Astrocyte (in vitro differentiated cells and primary cell): ENCODE data around the gene SLC18A2. TPM values are rescaled to one million over a fixed set of nuclear protein-coding genes. Genes with fewer than 3 reads are reported as not detected.

Experiments used
- DNase-seq: peaks from one replicate; pipeline ENCODE4 v3.0.0-alpha.2; 2010; ENCODE audit warnings: low read depth
- FAIRE-seq: peaks from 2 replicates; lab custom pipeline; 2011; peaks lifted over from hg19 to GRCh38; lab: Jason Lieb, UNC
- H2AFZ ChIP-seq: 2 replicates; pipeline ENCODE4 v1.6.0; 2012; ENCODE audit warnings: low read depth, low read length, inconsistent platforms
- H3K27ac ChIP-seq: 2 replicates; pipeline ENCODE4 v1.5.1; 2011; ENCODE audit warnings: low read depth, low read length, inconsistent platforms
- H3K27me3 ChIP-seq: 2 replicates; pipeline ENCODE4 v1.6.0; 2011; ENCODE audit warnings: low read length, inconsistent platforms; ENCODE audit not compliant: insufficient read depth
- H3K36me3 ChIP-seq: 2 replicates; pipeline ENCODE4 v1.5.1; 2011; ENCODE audit warnings: low read length, inconsistent platforms; ENCODE audit not compliant: insufficient read depth
- H3K4me1 ChIP-seq: 2 replicates; pipeline ENCODE4 v1.5.1; 2011; ENCODE audit warnings: low read length, inconsistent platforms; ENCODE audit not compliant: insufficient read depth
- H3K4me2 ChIP-seq: 2 replicates; pipeline ENCODE4 v1.6.0; 2012; ENCODE audit warnings: low read length, inconsistent platforms
- H3K4me3 ChIP-seq: 2 replicates; pipeline ENCODE4 v1.5.1; 2011; ENCODE audit warnings: low read depth, mild to moderate bottlenecking, low read length, inconsistent platforms; ENCODE audit not compliant: insufficient read depth
- H3K79me2 ChIP-seq: 2 replicates; pipeline ENCODE4 v1.6.0; 2012; ENCODE audit warnings: mild to moderate bottlenecking, low read length, inconsistent platforms; ENCODE audit not compliant: insufficient read depth
- H3K9ac ChIP-seq: 2 replicates; pipeline ENCODE4 v1.6.0; 2012; ENCODE audit warnings: mild to moderate bottlenecking, low read length, inconsistent platforms
- H3K9me3 ChIP-seq: 2 replicates; pipeline ENCODE4 v1.5.1; 2012; ENCODE audit warnings: low read depth, mild to moderate bottlenecking, low read length, inconsistent platforms; ENCODE audit not compliant: insufficient read depth
- H4K20me1 ChIP-seq: 2 replicates; pipeline ENCODE4 v1.6.0; 2012; ENCODE audit warnings: low read length, inconsistent platforms; ENCODE audit not compliant: insufficient read depth
- H3K27ac Mint-ChIP-seq: one replicate; pipeline ENCODE4 v1.8.0; 2021; ENCODE audit warnings: mild to moderate bottlenecking, mixed read lengths; ENCODE audit not compliant: unreplicated experiment
- H3K27me3 Mint-ChIP-seq: one replicate; pipeline ENCODE4 v1.8.0; 2021; ENCODE audit warnings: low read depth, mixed read lengths; ENCODE audit not compliant: unreplicated experiment
- H3K36me3 Mint-ChIP-seq: one replicate; pipeline ENCODE4 v1.8.0; 2021; ENCODE audit warnings: low read depth, mixed read lengths; ENCODE audit not compliant: unreplicated experiment
- H3K4me1 Mint-ChIP-seq: one replicate; pipeline ENCODE4 v1.8.0; 2021; ENCODE audit warnings: low read depth, mixed read lengths; ENCODE audit not compliant: unreplicated experiment
- H3K4me3 Mint-ChIP-seq: one replicate; pipeline ENCODE4 v1.8.0; 2021; ENCODE audit warnings: mild to moderate bottlenecking, moderate library complexity, mixed read lengths; ENCODE audit not compliant: unreplicated experiment
- H3K9me3 Mint-ChIP-seq: one replicate; pipeline ENCODE4 v1.8.0; 2021; ENCODE audit warnings: mild to moderate bottlenecking, mixed read lengths; ENCODE audit not compliant: unreplicated experiment
- EZH2 ChIP-seq: IDR thresholded peaks from 2 replicates; pipeline ENCODE4 v1.6.1; 2012; ENCODE audit warnings: mild to moderate bottlenecking, low read length, inconsistent platforms; ENCODE audit not compliant: insufficient read depth
- total RNA-seq: library from RNA; stranded (reverse); gene quantifications from 2 replicates; pipeline ENCODE4 v1.2.1, GENCODE V29; 2021
- TF ChIP-seq, protein P1 (sequence below): IDR thresholded peaks from 2 replicates; pipeline ENCODE4 v1.5.1; 2011; ENCODE audit warnings: low read depth, mild to moderate bottlenecking, inconsistent platforms, low read length, moderate library complexity; ENCODE audit not compliant: insufficient read depth

Gene SLC18A2
- total RNA-seq, 1 donor from 2014 or later = not detected

DNA sequence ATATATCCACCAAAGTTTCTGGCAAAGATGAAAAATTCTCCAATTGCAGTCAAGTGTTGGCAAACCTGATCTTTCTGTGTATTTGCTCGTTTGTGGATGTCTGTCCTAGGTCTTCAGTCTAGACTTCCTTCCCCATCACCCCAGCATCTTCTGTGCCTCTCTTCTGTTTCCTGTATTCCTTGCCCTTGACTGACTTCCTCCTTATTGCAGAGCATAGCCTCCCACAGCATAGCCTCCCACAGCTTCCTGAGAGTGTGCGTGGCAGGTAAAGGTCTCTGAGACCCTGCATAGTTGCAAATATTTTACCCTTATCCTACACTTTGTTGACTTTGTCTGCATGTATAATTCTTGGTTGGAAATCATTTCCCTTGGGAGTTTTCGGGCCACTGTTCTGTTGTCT is 18.4 kb downstream of the SLC18A2 start:
- Histone ChIP-seq H3K79me2 (no peaks in the 10 kb centered on the region), H3K27me3 (peaks cover 10% of the 10 kb centered on the region), H3K4me2 (no peak overlapping the region), H3K36me3 (no peaks in the 10 kb centered on the region), H2AFZ (no peak overlapping the region), H3K4me1 (no peaks in the 10 kb centered on the region), H3K27ac (no peak overlapping the region), H3K9ac (no peak overlapping the region), H4K20me1 (no peaks in the 10 kb centered on the region), H3K4me3 (no peak overlapping the region), H3K9me3 (no peaks in the 10 kb centered on the region)
- H3K4me3 Mint-ChIP-seq = no peak overlapping the region
- FAIRE-seq (no peak), DNase-seq (no peak)
- peaks cover 3% of the 10 kb centered on the region for H3K4me1 Mint-ChIP-seq
- no peak for TF ChIP-seq EZH2
- TF ChIP-seq, protein P1, sequence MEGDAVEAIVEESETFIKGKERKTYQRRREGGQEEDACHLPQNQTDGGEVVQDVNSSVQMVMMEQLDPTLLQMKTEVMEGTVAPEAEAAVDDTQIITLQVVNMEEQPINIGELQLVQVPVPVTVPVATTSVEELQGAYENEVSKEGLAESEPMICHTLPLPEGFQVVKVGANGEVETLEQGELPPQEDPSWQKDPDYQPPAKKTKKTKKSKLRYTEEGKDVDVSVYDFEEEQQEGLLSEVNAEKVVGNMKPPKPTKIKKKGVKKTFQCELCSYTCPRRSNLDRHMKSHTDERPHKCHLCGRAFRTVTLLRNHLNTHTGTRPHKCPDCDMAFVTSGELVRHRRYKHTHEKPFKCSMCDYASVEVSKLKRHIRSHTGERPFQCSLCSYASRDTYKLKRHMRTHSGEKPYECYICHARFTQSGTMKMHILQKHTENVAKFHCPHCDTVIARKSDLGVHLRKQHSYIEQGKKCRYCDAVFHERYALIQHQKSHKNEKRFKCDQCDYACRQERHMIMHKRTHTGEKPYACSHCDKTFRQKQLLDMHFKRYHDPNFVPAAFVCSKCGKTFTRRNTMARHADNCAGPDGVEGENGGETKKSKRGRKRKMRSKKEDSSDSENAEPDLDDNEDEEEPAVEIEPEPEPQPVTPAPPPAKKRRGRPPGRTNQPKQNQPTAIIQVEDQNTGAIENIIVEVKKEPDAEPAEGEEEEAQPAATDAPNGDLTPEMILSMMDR = no peak
- no peaks in the 10 kb centered on the region for H3K36me3 Mint-ChIP-seq
- no peaks in the 10 kb centered on the region for H3K9me3 Mint-ChIP-seq
- H3K27me3 Mint-ChIP-seq = peaks cover 15% of the 10 kb centered on the region
- H3K27ac Mint-ChIP-seq = no peak overlapping the region

DNA sequence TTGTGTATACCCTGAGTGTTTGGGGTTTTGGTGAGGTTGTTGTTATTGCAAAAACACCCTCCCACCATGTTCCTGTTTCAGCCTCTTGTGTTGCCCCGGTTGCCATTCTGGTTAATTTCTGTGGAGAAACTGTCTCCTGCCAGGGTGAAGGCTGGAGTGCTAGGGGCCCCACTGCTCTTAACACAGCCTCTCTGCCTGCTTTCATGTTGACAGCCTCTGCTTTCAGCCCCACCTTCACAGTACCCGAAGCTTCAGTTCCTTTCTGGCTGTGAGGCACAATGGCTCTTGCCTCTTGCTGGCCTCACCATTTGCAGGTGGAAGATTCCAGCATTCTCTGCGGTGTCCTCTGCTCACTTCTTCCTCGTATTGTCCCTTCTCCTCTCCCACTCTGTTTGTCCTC is 19.2 kb downstream of the SLC18A2 start:
- Histone ChIP-seq H3K4me2 (no peak overlapping the region), H3K27me3 (peaks cover 10% of the 10 kb centered on the region), H2AFZ (no peak overlapping the region), H3K9ac (no peak overlapping the region), H3K9me3 (no peaks in the 10 kb centered on the region), H3K4me3 (no peak overlapping the region), H3K79me2 (no peaks in the 10 kb centered on the region), H4K20me1 (no peaks in the 10 kb centered on the region), H3K27ac (no peak overlapping the region), H3K4me1 (no peaks in the 10 kb centered on the region), H3K36me3 (no peaks in the 10 kb centered on the region)
- no peak for DNase-seq
- H3K9me3 Mint-ChIP-seq = no peaks in the 10 kb centered on the region
- no peak overlapping the region for H3K4me3 Mint-ChIP-seq
- peaks cover 3% of the 10 kb centered on the region for H3K4me1 Mint-ChIP-seq
- no peak for TF ChIP-seq EZH2
- TF ChIP-seq, protein P1 = no peak
- H3K27ac Mint-ChIP-seq = no peak overlapping the region
- peaks cover 10% of the 10 kb centered on the region for H3K27me3 Mint-ChIP-seq
- H3K36me3 Mint-ChIP-seq = no peaks in the 10 kb centered on the region
- no peak for FAIRE-seq

DNA sequence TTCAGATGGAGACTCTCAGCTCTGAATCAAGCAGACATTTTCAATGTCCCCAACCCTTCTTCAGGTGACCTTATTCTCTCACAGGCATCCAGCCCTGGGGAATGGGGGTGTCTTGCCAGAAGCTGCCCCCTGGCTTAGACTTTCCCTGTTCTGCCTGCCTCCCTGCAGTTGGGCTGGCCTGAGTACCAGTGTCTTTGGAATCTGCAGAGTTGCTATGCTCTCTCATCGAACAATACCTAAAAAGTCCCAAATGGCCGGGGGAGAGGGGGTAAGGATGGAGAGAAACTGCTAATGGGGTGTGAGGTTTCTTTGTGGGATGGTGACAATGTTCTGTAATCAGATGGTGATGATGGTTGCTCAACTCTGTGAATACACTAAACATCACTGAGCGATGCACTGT is 20.6 kb downstream of the SLC18A2 start:
- H3K4me3 ChIP-seq = no peak overlapping the region
- Mint-ChIP-seq H3K27ac (no peak overlapping the region), H3K27me3 (peaks cover 13% of the 10 kb centered on the region), H3K4me1 (peaks cover 3% of the 10 kb centered on the region), H3K4me3 (no peak overlapping the region), H3K9me3 (no peaks in the 10 kb centered on the region), H3K36me3 (no peaks in the 10 kb centered on the region)
- no peak overlapping the region for H3K27ac ChIP-seq
- no peak overlapping the region for H3K9ac ChIP-seq
- no peaks in the 10 kb centered on the region for H4K20me1 ChIP-seq
- H3K9me3 ChIP-seq = no peaks in the 10 kb centered on the region
- TF ChIP-seq, protein P1 = no peak
- no peak for TF ChIP-seq EZH2
- H3K36me3 ChIP-seq = no peaks in the 10 kb centered on the region
- no peak overlapping the region for H2AFZ ChIP-seq
- no peak for DNase-seq
- peaks cover 12% of the 10 kb centered on the region for H3K27me3 ChIP-seq
- no peaks in the 10 kb centered on the region for H3K79me2 ChIP-seq
- no peaks in the 10 kb centered on the region for H3K4me1 ChIP-seq
- no peak for FAIRE-seq
- no peak overlapping the region for H3K4me2 ChIP-seq
